A204.1 (cell line): ENCODE measurements around the gene GBP4.
"Not testable (repeated sequence)": the region's sequence is repeated elsewhere in the genome, so short reads cannot be mapped to it uniquely, and the experiment has no call there.

Source experiments
- FAIRE-seq: peaks from 2 replicates; lab custom pipeline; 2012; peaks lifted over from hg19 to GRCh38; lab: Jason Lieb, UNC

Gene GBP4

GRCh38 chr1:89198491-89199072 is at the start of gene GBP4:
Gene GBP4 (minus strand): TSS chr1:89198942. CDS start chr1:89198834, 108 bp downstream.
- FAIRE-seq, result no peak

GRCh38 chr1:89243046-89243445 is 44.3 kb upstream of the GBP4 start:
- FAIRE-seq, result no peak

GRCh38 chr1:89221341-89221740 is 22.6 kb upstream of the GBP4 start:
- no peak for FAIRE-seq

GRCh38 chr1:89219851-89220250 is 21.1 kb upstream of the GBP4 start:
- not testable (repeated sequence) for FAIRE-seq

GRCh38 chr1:89218941-89219340 is 20.2 kb upstream of the GBP4 start:
- not testable (repeated sequence) for FAIRE-seq

- FAIRE-seq, result no peak
These were observed 14.6 kb upstream of the GBP4 start for GRCh38 chr1:89213347-89213746.

GRCh38 chr1:89211035-89211634 is 12.4 kb upstream of the GBP4 start:
- FAIRE-seq, result peak; percentile 3

- FAIRE-seq, result no peak
These were observed 7.6 kb upstream of the GBP4 start for GRCh38 chr1:89206373-89206772.

- FAIRE-seq, result no peak
These were observed 4.4 kb upstream of the GBP4 start for GRCh38 chr1:89203166-89203565.

GRCh38 chr1:89201106-89201794 is 2.5 kb upstream of the GBP4 start:
- FAIRE-seq, result no peak

GRCh38 chr1:89200663-89201062 is 1.9 kb upstream of the GBP4 start:
- no peak for FAIRE-seq

- FAIRE-seq, result peak; percentile 54
These were observed 836 bp upstream of the GBP4 start for GRCh38 chr1:89199525-89200031.

- no peak for FAIRE-seq
These were observed 661 bp downstream of the GBP4 start for GRCh38 chr1:89198081-89198480.

- FAIRE-seq, result no peak
These were observed 3.3 kb downstream of the GBP4 start for GRCh38 chr1:89195476-89195875.

GRCh38 chr1:89191314-89191713 is 7.4 kb downstream of the GBP4 start:
- FAIRE-seq, result no peak

- FAIRE-seq, result no peak
These were observed 8.7 kb downstream of the GBP4 start for GRCh38 chr1:89190017-89190416.

- no peak for FAIRE-seq
These were observed 19.4 kb downstream of the GBP4 start for GRCh38 chr1:89179343-89179742.

- no peak for FAIRE-seq
These were observed 21.8 kb downstream of the GBP4 start for GRCh38 chr1:89176971-89177370.

- FAIRE-seq, result no peak
These were observed 23.0 kb downstream of the GBP4 start, which contains the start of gene GBP7 for GRCh38 chr1:89175601-89176256. Gene GBP7 (minus strand): TSS chr1:89176003. CDS start chr1:89171935, 4,068 bp downstream.

GRCh38 chr1:89174491-89174890 is 24.3 kb downstream of the GBP4 start:
- no peak for FAIRE-seq

- FAIRE-seq, result no peak
These were observed 26.1 kb downstream of the GBP4 start for GRCh38 chr1:89172468-89173143.

- FAIRE-seq, result no peak
These were observed 27.7 kb downstream of the GBP4 start for GRCh38 chr1:89171067-89171438.
